ENCODE measurements around the gene CASQ1.

The CASQ1 gene

DNA sequence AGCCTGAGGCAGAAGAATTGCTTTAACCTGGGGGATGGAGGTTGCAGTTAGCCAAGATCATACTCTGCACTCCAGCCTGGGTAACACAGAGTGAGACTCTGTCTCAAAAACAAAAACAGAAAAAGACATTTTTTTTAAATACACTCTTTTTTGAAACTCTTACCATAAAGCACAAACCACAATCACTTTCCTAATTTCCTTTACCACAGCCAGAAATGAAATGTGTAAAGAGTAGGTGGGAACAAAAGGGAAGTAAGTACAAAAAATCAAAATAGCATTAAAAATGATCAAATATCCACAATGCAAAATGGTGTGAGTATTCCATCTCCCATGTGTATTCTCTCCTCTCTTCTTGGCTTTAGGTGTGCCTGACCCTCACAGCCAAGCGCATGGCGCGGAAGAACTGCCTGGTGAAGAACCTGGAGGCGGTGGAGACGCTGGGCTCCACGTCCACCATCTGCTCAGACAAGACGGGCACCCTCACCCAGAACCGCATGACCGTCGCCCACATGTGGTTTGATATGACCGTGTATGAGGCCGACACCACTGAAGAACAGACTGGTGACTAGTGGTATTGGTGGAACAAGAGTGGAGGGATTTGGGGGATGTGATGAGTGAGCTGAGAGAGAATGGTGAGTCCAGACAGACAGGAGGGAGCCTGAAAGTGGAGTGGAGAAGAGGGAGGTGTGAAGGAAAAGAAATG is 24.1 kb upstream of the CASQ1 start:
- TF ChIP-seq EZH2phosphoT487 (conservative IDR thresholded peaks at IDR 0.05; ENCODE audit: low read length) = no peak
- TF ChIP-seq, protein P1, sequence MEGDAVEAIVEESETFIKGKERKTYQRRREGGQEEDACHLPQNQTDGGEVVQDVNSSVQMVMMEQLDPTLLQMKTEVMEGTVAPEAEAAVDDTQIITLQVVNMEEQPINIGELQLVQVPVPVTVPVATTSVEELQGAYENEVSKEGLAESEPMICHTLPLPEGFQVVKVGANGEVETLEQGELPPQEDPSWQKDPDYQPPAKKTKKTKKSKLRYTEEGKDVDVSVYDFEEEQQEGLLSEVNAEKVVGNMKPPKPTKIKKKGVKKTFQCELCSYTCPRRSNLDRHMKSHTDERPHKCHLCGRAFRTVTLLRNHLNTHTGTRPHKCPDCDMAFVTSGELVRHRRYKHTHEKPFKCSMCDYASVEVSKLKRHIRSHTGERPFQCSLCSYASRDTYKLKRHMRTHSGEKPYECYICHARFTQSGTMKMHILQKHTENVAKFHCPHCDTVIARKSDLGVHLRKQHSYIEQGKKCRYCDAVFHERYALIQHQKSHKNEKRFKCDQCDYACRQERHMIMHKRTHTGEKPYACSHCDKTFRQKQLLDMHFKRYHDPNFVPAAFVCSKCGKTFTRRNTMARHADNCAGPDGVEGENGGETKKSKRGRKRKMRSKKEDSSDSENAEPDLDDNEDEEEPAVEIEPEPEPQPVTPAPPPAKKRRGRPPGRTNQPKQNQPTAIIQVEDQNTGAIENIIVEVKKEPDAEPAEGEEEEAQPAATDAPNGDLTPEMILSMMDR (IDR thresholded peaks at IDR 0.05; ENCODE audit: insufficient read depth, low read length, poor library complexity, severe bottlenecking) = no peak
- Histone ChIP-seq H3K9me3 (ENCODE audit: insufficient read depth, low read length) (no peaks in the 10 kb centered on the region), H3K27ac (ENCODE audit: low read depth, low read length) (no peak overlapping the region), H3K36me3 (ENCODE audit: low read length) (no peaks in the 10 kb centered on the region), H3K9ac (ENCODE audit: low read length) (no peak overlapping the region), H3K4me2 (ENCODE audit: low read depth, low read length, poor library complexity, severe bottlenecking) (no peak overlapping the region), H4K20me1 (ENCODE audit: low read depth, low read length) (no peaks in the 10 kb centered on the region), H3F3A (ENCODE audit: insufficient read depth) (no peaks in the 10 kb centered on the region), H3K4me3 (ENCODE audit: insufficient read depth, low read length, poor library complexity, severe bottlenecking) (no peak overlapping the region), H2AFZ (ENCODE audit: low read depth, low read length, severe bottlenecking) (no peak overlapping the region), H3K27me3 (ENCODE audit: low read length) (no peaks in the 10 kb centered on the region), H3K9me2 (replicated peaks; ENCODE audit: insufficient read depth, low read length) (no peaks in the 10 kb centered on the region), H3K79me2 (ENCODE audit: insufficient read depth, low read length) (no peaks in the 10 kb centered on the region)

DNA sequence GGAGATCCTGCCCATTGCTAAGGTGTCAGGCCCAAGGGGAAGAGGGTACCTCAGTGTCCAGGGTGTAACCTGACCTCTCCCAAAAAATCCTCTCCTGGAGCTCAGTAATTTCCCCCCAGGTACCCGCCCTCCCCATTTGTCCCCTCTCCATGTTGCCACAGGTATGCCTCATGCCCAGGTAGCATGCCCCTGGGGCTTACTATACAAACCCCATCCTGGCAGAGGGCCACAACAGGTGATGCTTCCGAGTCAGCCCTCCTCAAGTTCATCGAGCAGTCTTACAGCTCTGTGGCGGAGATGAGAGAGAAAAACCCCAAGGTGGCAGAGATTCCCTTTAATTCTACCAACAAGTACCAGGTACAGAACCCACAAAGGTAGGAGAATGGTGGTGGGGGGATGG is 23.3 kb upstream of the CASQ1 start:
- no peaks in the 10 kb centered on the region for H3F3A ChIP-seq (ENCODE audit: insufficient read depth)
- H2AFZ ChIP-seq (ENCODE audit: low read depth, low read length, severe bottlenecking) = no peak overlapping the region
- H3K27me3 ChIP-seq (ENCODE audit: low read length) = no peaks in the 10 kb centered on the region
- H3K9me2 ChIP-seq (replicated peaks; ENCODE audit: insufficient read depth, low read length) = no peaks in the 10 kb centered on the region
- no peaks in the 10 kb centered on the region for H3K79me2 ChIP-seq (ENCODE audit: insufficient read depth, low read length)
- H3K36me3 ChIP-seq (ENCODE audit: low read length) = no peaks in the 10 kb centered on the region
- no peaks in the 10 kb centered on the region for H4K20me1 ChIP-seq (ENCODE audit: low read depth, low read length)
- no peak for TF ChIP-seq EZH2phosphoT487 (conservative IDR thresholded peaks at IDR 0.05; ENCODE audit: low read length)
- TF ChIP-seq, protein P1 (IDR thresholded peaks at IDR 0.05; ENCODE audit: insufficient read depth, low read length, poor library complexity, severe bottlenecking) = no peak
- no peaks in the 10 kb centered on the region for H3K9me3 ChIP-seq (ENCODE audit: insufficient read depth, low read length)
- no peak overlapping the region for H3K9ac ChIP-seq (ENCODE audit: low read length)
- no peak overlapping the region for H3K4me3 ChIP-seq (ENCODE audit: insufficient read depth, low read length, poor library complexity, severe bottlenecking)
- no peak overlapping the region for H3K4me2 ChIP-seq (ENCODE audit: low read depth, low read length, poor library complexity, severe bottlenecking)
- no peak overlapping the region for H3K27ac ChIP-seq (ENCODE audit: low read depth, low read length)

DNA sequence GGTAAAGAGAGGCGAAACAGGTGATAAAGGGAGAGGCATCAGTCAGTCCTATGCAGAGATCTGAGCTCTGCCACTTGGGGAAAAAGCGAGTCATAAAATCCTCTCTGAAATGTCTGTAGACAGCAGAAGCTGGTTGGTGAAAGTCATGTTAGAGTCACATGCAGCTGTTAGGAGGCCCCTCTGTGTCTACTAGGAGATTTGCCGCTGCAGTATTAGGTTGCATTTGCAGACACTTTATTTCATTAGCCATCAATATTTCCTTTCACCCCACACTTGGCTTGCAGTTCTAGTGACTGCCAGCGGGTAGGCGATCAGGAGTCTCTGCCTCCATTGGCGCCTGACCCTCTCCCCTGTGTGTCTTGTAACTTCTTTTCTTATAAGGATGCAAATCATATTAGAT is 22.8 kb upstream of the CASQ1 start:
- H3K4me3 ChIP-seq (ENCODE audit: insufficient read depth, low read length, poor library complexity, severe bottlenecking) = no peak overlapping the region
- H3K27me3 ChIP-seq (ENCODE audit: low read length) = no peaks in the 10 kb centered on the region
- no peak overlapping the region for H3K4me2 ChIP-seq (ENCODE audit: low read depth, low read length, poor library complexity, severe bottlenecking)
- no peaks in the 10 kb centered on the region for H4K20me1 ChIP-seq (ENCODE audit: low read depth, low read length)
- no peak for TF ChIP-seq EZH2phosphoT487 (conservative IDR thresholded peaks at IDR 0.05; ENCODE audit: low read length)
- no peaks in the 10 kb centered on the region for H3K79me2 ChIP-seq (ENCODE audit: insufficient read depth, low read length)
- no peak overlapping the region for H3K9ac ChIP-seq (ENCODE audit: low read length)
- H3K9me2 ChIP-seq (replicated peaks; ENCODE audit: insufficient read depth, low read length) = no peaks in the 10 kb centered on the region
- no peaks in the 10 kb centered on the region for H3K9me3 ChIP-seq (ENCODE audit: insufficient read depth, low read length)
- H2AFZ ChIP-seq (ENCODE audit: low read depth, low read length, severe bottlenecking) = no peak overlapping the region
- H3K36me3 ChIP-seq (ENCODE audit: low read length) = no peaks in the 10 kb centered on the region
- no peaks in the 10 kb centered on the region for H3F3A ChIP-seq (ENCODE audit: insufficient read depth)
- H3K27ac ChIP-seq (ENCODE audit: low read depth, low read length) = no peak overlapping the region

DNA sequence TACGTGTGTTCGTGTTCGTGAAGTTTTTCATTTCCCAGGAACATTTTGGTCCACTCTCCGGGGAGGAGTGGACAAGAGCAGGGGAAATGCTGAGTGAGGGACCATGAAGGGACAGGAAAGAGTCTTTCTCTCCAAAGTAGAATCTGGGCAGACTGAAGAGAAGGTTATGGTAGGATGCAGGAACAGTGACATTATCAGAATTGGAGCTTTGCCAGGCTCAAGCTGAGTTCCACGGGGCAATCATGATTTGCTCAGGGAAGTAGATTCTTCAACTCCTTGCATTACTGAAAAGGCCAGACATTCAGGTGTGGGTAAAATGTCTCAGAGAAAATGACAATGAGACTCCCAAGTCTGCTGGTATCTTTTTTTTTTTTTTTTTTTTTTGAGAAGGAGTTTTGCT is 22.4 kb upstream of the CASQ1 start:
- no peak overlapping the region for H3K9ac ChIP-seq (ENCODE audit: low read length)
- no peaks in the 10 kb centered on the region for H3K36me3 ChIP-seq (ENCODE audit: low read length)
- TF ChIP-seq, protein P1 (IDR thresholded peaks at IDR 0.05; ENCODE audit: insufficient read depth, low read length, poor library complexity, severe bottlenecking) = no peak
- TF ChIP-seq EZH2phosphoT487 (conservative IDR thresholded peaks at IDR 0.05; ENCODE audit: low read length) = no peak
- no peaks in the 10 kb centered on the region for H3K79me2 ChIP-seq (ENCODE audit: insufficient read depth, low read length)
- H3K9me2 ChIP-seq (replicated peaks; ENCODE audit: insufficient read depth, low read length) = no peaks in the 10 kb centered on the region
- no peaks in the 10 kb centered on the region for H4K20me1 ChIP-seq (ENCODE audit: low read depth, low read length)
- H3K27ac ChIP-seq (ENCODE audit: low read depth, low read length) = no peak overlapping the region
- no peak overlapping the region for H2AFZ ChIP-seq (ENCODE audit: low read depth, low read length, severe bottlenecking)
- H3K27me3 ChIP-seq (ENCODE audit: low read length) = no peaks in the 10 kb centered on the region
- H3K4me3 ChIP-seq (ENCODE audit: insufficient read depth, low read length, poor library complexity, severe bottlenecking) = no peak overlapping the region
- H3F3A ChIP-seq (ENCODE audit: insufficient read depth) = no peaks in the 10 kb centered on the region
- no peaks in the 10 kb centered on the region for H3K9me3 ChIP-seq (ENCODE audit: insufficient read depth, low read length)
- no peak overlapping the region for H3K4me2 ChIP-seq (ENCODE audit: low read depth, low read length, poor library complexity, severe bottlenecking)
